ENCODE measurements around the gene DMBT1.

The DMBT1 gene

GRCh38 chr10:122560279-122560804, at the start of gene DMBT1:
TSS of gene DMBT1 (plus strand) at chr10:122560754. CDS start at chr10:122560771, 17 bp downstream.
- DNase-seq (ENCODE audit: low read depth, low spot score) = no peak

GRCh38 chr10:122513053-122513452, 47.5 kb upstream of the DMBT1 start:
- no peak for DNase-seq (ENCODE audit: low read depth, low spot score)

- no peak for DNase-seq (ENCODE audit: low read depth, low spot score)
These were observed 46.3 kb upstream of the DMBT1 start for GRCh38 chr10:122514045-122514840.

- no peak for DNase-seq (ENCODE audit: low read depth, low spot score)
These were observed 45.5 kb upstream of the DMBT1 start for GRCh38 chr10:122515022-122515424.

- DNase-seq (ENCODE audit: low read depth, low spot score) = no peak
These were observed 44.8 kb upstream of the DMBT1 start for GRCh38 chr10:122515588-122516231.

- no peak for DNase-seq (ENCODE audit: low read depth, low spot score)
These were observed 43.8 kb upstream of the DMBT1 start for GRCh38 chr10:122516734-122517133.

- DNase-seq (ENCODE audit: low read depth, low spot score) = no peak
These were observed 41.4 kb upstream of the DMBT1 start for GRCh38 chr10:122519144-122519543.

- no peak for DNase-seq (ENCODE audit: low read depth, low spot score)
These were observed 40.7 kb upstream of the DMBT1 start for GRCh38 chr10:122519873-122520272.

- DNase-seq (ENCODE audit: low read depth, low spot score) = no peak
These were observed 39.5 kb upstream of the DMBT1 start for GRCh38 chr10:122521011-122521410.

GRCh38 chr10:122524811-122525210, 35.7 kb upstream of the DMBT1 start:
- no peak for DNase-seq (ENCODE audit: low read depth, low spot score)

- no peak for DNase-seq (ENCODE audit: low read depth, low spot score)
These were observed 34.8 kb upstream of the DMBT1 start for GRCh38 chr10:122525788-122526187.

GRCh38 chr10:122526892-122527291, 33.7 kb upstream of the DMBT1 start:
- no peak for DNase-seq (ENCODE audit: low read depth, low spot score)

GRCh38 chr10:122530177-122530576, 30.4 kb upstream of the DMBT1 start:
- no peak for DNase-seq (ENCODE audit: low read depth, low spot score)

- DNase-seq (ENCODE audit: low read depth, low spot score) = no peak
These were observed 29.3 kb upstream of the DMBT1 start for GRCh38 chr10:122531261-122531660.

- no peak for DNase-seq (ENCODE audit: low read depth, low spot score)
These were observed 28.6 kb upstream of the DMBT1 start for GRCh38 chr10:122531939-122532338.

- DNase-seq (ENCODE audit: low read depth, low spot score) = no peak
These were observed 27.8 kb upstream of the DMBT1 start for GRCh38 chr10:122532601-122533296.

GRCh38 chr10:122537545-122537944, 23.0 kb upstream of the DMBT1 start:
- DNase-seq (ENCODE audit: low read depth, low spot score) = no peak

- no peak for DNase-seq (ENCODE audit: low read depth, low spot score)
These were observed 19.0 kb upstream of the DMBT1 start for GRCh38 chr10:122541541-122542002.

GRCh38 chr10:122543676-122544445, 16.7 kb upstream of the DMBT1 start:
- no peak for DNase-seq (ENCODE audit: low read depth, low spot score)

GRCh38 chr10:122544493-122544892, 16.1 kb upstream of the DMBT1 start:
- no peak for DNase-seq (ENCODE audit: low read depth, low spot score)

GRCh38 chr10:122546242-122546641, 14.3 kb upstream of the DMBT1 start:
- no peak for DNase-seq (ENCODE audit: low read depth, low spot score)

Data from brain pericyte (primary cell).